ENCODE data around the gene TSTD2.

- TF ChIP-seq, protein P1, sequence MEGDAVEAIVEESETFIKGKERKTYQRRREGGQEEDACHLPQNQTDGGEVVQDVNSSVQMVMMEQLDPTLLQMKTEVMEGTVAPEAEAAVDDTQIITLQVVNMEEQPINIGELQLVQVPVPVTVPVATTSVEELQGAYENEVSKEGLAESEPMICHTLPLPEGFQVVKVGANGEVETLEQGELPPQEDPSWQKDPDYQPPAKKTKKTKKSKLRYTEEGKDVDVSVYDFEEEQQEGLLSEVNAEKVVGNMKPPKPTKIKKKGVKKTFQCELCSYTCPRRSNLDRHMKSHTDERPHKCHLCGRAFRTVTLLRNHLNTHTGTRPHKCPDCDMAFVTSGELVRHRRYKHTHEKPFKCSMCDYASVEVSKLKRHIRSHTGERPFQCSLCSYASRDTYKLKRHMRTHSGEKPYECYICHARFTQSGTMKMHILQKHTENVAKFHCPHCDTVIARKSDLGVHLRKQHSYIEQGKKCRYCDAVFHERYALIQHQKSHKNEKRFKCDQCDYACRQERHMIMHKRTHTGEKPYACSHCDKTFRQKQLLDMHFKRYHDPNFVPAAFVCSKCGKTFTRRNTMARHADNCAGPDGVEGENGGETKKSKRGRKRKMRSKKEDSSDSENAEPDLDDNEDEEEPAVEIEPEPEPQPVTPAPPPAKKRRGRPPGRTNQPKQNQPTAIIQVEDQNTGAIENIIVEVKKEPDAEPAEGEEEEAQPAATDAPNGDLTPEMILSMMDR (IDR thresholded peaks at IDR 0.05; ENCODE audit: low read length): no peak
- TF ChIP-seq EZH2 (IDR thresholded peaks at IDR 0.05; ENCODE audit: borderline replicate concordance, low read length): no peak
These were observed 73.0 kb downstream of the TSTD2 start for GRCh38 chr9:97560154-97560553.
